Measurements from ENCODE around the gene SRCIN1.

DNA sequence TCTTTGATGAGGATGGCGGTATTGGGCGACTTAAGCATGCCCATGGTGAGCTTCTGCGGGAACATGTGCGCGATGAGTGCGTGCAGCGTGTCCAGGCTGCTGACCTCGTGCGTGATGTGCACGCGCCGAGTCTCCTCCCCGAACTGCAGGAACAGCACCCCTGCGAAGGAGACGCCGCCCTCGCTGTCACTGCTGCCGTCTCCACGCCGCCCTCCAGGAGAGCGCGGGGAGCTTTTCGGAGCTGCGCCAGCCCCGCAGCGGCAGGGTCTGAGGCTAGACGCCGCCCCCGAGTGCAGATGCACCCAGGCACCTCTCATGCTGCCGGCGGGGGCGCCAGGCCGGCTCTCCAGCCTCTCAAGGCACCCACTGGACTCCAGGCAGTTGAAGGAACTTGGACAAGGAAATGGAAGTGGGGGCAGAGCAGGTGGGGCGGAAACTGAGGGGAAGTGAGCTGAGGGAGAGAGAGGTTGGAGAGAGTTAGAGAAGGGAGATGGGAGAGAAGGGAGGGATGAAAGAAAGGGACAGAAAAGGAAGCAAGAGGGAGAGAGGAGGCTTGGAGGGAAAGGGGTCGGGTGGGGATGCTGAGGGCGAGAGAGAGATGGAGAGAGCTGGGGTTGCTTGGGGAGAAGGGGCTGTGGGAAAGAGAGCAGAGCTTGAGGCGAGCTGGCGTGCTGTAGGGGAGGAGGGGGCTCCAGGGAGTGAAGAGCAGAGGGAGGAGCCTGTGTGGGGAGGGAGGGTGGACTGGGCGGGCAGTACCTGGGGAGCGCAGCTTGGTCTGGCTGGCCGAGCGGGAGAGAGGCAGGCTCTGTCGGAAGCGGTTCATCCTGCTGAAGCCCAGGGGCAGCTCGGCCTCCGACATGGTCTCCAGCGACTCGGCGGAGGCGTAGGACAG, 42.1 kb downstream of the SRCIN1 start:
- TF ChIP-seq, protein P1, sequence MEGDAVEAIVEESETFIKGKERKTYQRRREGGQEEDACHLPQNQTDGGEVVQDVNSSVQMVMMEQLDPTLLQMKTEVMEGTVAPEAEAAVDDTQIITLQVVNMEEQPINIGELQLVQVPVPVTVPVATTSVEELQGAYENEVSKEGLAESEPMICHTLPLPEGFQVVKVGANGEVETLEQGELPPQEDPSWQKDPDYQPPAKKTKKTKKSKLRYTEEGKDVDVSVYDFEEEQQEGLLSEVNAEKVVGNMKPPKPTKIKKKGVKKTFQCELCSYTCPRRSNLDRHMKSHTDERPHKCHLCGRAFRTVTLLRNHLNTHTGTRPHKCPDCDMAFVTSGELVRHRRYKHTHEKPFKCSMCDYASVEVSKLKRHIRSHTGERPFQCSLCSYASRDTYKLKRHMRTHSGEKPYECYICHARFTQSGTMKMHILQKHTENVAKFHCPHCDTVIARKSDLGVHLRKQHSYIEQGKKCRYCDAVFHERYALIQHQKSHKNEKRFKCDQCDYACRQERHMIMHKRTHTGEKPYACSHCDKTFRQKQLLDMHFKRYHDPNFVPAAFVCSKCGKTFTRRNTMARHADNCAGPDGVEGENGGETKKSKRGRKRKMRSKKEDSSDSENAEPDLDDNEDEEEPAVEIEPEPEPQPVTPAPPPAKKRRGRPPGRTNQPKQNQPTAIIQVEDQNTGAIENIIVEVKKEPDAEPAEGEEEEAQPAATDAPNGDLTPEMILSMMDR (IDR thresholded peaks at IDR 0.05): no peak
- no peak for TF ChIP-seq ZFX (IDR thresholded peaks at IDR 0.05; ENCODE audit: borderline replicate concordance)

All from 22Rv1 (cell line).